Common myeloid progenitor, CD34-positive (primary cell): Measurements from ENCODE around the gene SAMD4B.

Experiments
- CTCF ChIA-PET: fragments of 350-600 bp; sonication (Branson Sonifier 250); formaldehyde crosslinking; loops from one replicate; lab custom pipeline; 2021; ENCODE audit warnings: antibody characterized with exemption; lab: Charles Lee
- POLR2A ChIA-PET: fragments of 350-600 bp; sonication (Branson Sonifier 250); formaldehyde crosslinking; loops from one replicate; lab custom pipeline; 2021; ENCODE audit warnings: antibody characterized with exemption; lab: Charles Lee
- DNase-seq, 3 donors: peaks; one replicate each; pipeline versions ENCODE4 v3.0.0 to v3.0.0-alpha.2; 2013
- H3K27ac ChIP-seq, 2 experiments: 1 replicate in 1 of 2; 2 replicates in 1 of 2; pipeline ENCODE4 v1.7.0; 2013; ENCODE audit warnings: inconsistent platforms in 2 of 2, low read length in 2 of 2, mild to moderate bottlenecking in 2 of 2, low read depth in 1 of 2, moderate library complexity in 1 of 2; ENCODE audit not compliant: severe bottlenecking in 2 of 2, insufficient read depth in 1 of 2, poor library complexity in 1 of 2
- H3K27me3 ChIP-seq, 5 experiments: replicated peaks in 2 of 5; 1 replicate in 3 of 5; 2 replicates in 2 of 5; pipeline versions ENCODE4 v1.6.1 to v1.7.0; 2013; ENCODE audit warnings: low read length in 4 of 5, mild to moderate bottlenecking in 2 of 5, moderate library complexity in 2 of 5, inconsistent platforms in 1 of 5; ENCODE audit not compliant: insufficient read depth in 5 of 5, control insufficient read depth in 4 of 5
- H3K36me3 ChIP-seq, 4 experiments: 1 replicate in 2 of 4; 2 replicates in 2 of 4; pipeline versions ENCODE4 v1.6.1 to v1.7.0; 2013; ENCODE audit warnings: low read length in 3 of 4, control low read depth in 1 of 4, mild to moderate bottlenecking in 1 of 4; ENCODE audit not compliant: control insufficient read depth in 4 of 4, insufficient read depth in 4 of 4
- H3K4me1 ChIP-seq, 4 experiments: 1 replicate in 3 of 4; 2 replicates in 1 of 4; pipeline versions ENCODE4 v1.6.1 to v1.7.1; 2013; ENCODE audit warnings: low read length in 3 of 4, mild to moderate bottlenecking in 3 of 4, control low read depth in 1 of 4, inconsistent platforms in 1 of 4, moderate library complexity in 1 of 4; ENCODE audit not compliant: control insufficient read depth in 4 of 4, insufficient read depth in 4 of 4; ENCODE audit errors: control extremely low read depth in 1 of 4
- H3K4me3 ChIP-seq, 7 experiments: 1 replicate in 4 of 7; 2 replicates in 3 of 7; pipeline versions ENCODE4 v1.5.1 to v1.7.0; 2013; ENCODE audit warnings: mild to moderate bottlenecking in 7 of 7, low read length in 6 of 7, moderate library complexity in 6 of 7, inconsistent platforms in 2 of 7, low read depth in 2 of 7, control low read depth in 1 of 7; ENCODE audit not compliant: insufficient read depth in 4 of 7, control insufficient read depth in 1 of 7; ENCODE audit errors: extremely low read depth in 1 of 7
- H3K9me3 ChIP-seq, 5 experiments: 1 replicate in 4 of 5; 2 replicates in 1 of 5; pipeline versions ENCODE4 v1.6.1 to v1.7.1; 2013; ENCODE audit warnings: low read length in 4 of 5, mild to moderate bottlenecking in 2 of 5, inconsistent platforms in 1 of 5, low read depth in 1 of 5, moderate library complexity in 1 of 5; ENCODE audit not compliant: control insufficient read depth in 4 of 5, insufficient read depth in 2 of 5; ENCODE audit errors: control extremely low read depth in 1 of 5
- WGBS: methylation state at CpG from one replicate; pipeline ENCODE4 v1.1.5; 2013; ENCODE audit not compliant: insufficient coverage; 5-methylcytosine and 5-hydroxymethylcytosine counted together

SAMD4B gene

GRCh38 chr19:39342647-39343305 is 555 bp downstream of the SAMD4B start:
- peak overlapping the region; percentile 41 to 90 (median 76) for H3K4me3 ChIP-seq
- peak overlapping the region; percentile 80 to 93 for H3K27ac ChIP-seq
- ChIA-PET POLR2A (interaction anchor here (0.9 to 1.7 kb wide), 5 partner anchors 11 to 69 kb away, joined by 3 to 5 read pairs (median 4); partner anchors contain the start of genes PAF1 and PLEKHG2), CTCF (interaction anchor here (0.6 to 1.4 kb wide), 5 partner anchors 8 to 69 kb away, joined by 3 to 5 read pairs (median 4); no protein-coding TSS in a partner anchor)
- no peaks in the 10 kb centered on the region for H3K9me3 ChIP-seq
- under 1% methylated on average over 43 of the region's 51 CpGs for WGBS
- peaks cover 0 to 13% (median 1%) of the 10 kb centered on the region in 4 experiments for H3K36me3 ChIP-seq
- no peaks in the 10 kb centered on the region for H3K27me3 ChIP-seq
- peaks cover 8 to 54% (median 36%) of the 10 kb centered on the region in 4 experiments for H3K4me1 ChIP-seq
- DNase-seq, result no peak

- H3K27ac ChIP-seq, result no peak overlapping the region
- H3K27me3 ChIP-seq, result no peaks in the 10 kb centered on the region
- H3K36me3 ChIP-seq, result peaks cover 7 to 37% (median 16%) of the 10 kb centered on the region in 4 experiments
- peaks cover under 1 to 33% (median 18%) of the 10 kb centered on the region in 4 experiments for H3K4me1 ChIP-seq
- POLR2A ChIA-PET, result interaction anchor here (1.1 kb wide), 1 partner anchor 17 kb away, joined by 3 read pairs; no protein-coding TSS in a partner anchor
- H3K4me3 ChIP-seq, result no peak overlapping the region
- H3K9me3 ChIP-seq, result no peaks in the 10 kb centered on the region
- WGBS, result no CpG with 5 or more reads among the region's 1 CpG
- DNase-seq, result peak in 2 of 3 donors; percentile 28
- CTCF ChIA-PET, result interaction anchor here (0.7 to 1.3 kb wide), 5 partner anchors 8 to 405 kb away, joined by 3 to 7 read pairs (median 3); no protein-coding TSS in a partner anchor
These were observed 3.7 kb downstream of the SAMD4B start for GRCh38 chr19:39345956-39346355.

- no peak for DNase-seq
- CTCF ChIA-PET, result no interaction called here
- H3K4me3 ChIP-seq, result no peak overlapping the region
- no peaks in the 10 kb centered on the region for H3K9me3 ChIP-seq
- peak overlapping the region in 1 of 2 experiments; percentile 27 for H3K27ac ChIP-seq
- POLR2A ChIA-PET, result no interaction called here
- 94% methylated on average over 2 of the region's 4 CpGs for WGBS
- H3K4me1 ChIP-seq, result peaks cover 0 to 32% (median 15%) of the 10 kb centered on the region in 4 experiments
- peaks cover 13 to 50% (median 27%) of the 10 kb centered on the region in 4 experiments for H3K36me3 ChIP-seq
- no peaks in the 10 kb centered on the region for H3K27me3 ChIP-seq
These were observed 5.3 kb downstream of the SAMD4B start for GRCh38 chr19:39347332-39348164.

- H3K27ac ChIP-seq, result no peak overlapping the region
- H3K4me3 ChIP-seq, result no peak overlapping the region
- ChIA-PET CTCF (interaction anchor here (1.1 to 1.9 kb wide), 4 partner anchors 13 to 62 kb away, joined by 3 to 5 read pairs (median 4); no protein-coding TSS in a partner anchor), POLR2A (no interaction called here)
- peaks cover 19 to 60% (median 35%) of the 10 kb centered on the region in 4 experiments for H3K36me3 ChIP-seq
- 100% methylated on average over 2 of the region's 4 CpGs for WGBS
- H3K4me1 ChIP-seq, result peaks cover 0 to 16% (median 4%) of the 10 kb centered on the region in 4 experiments
- no peak for DNase-seq
- no peaks in the 10 kb centered on the region for H3K27me3 ChIP-seq
- no peaks in the 10 kb centered on the region for H3K9me3 ChIP-seq
These were observed 7.1 kb downstream of the SAMD4B start for GRCh38 chr19:39349326-39349725.

- no peaks in the 10 kb centered on the region for H3K9me3 ChIP-seq
- DNase-seq, result no peak
- H3K36me3 ChIP-seq, result peaks cover 19 to 61% (median 40%) of the 10 kb centered on the region in 4 experiments
- H3K4me3 ChIP-seq, result no peak overlapping the region
- ChIA-PET CTCF (interaction anchor here (1.0 to 1.9 kb wide), 5 partner anchors 8 to 61 kb away, joined by 4 to 6 read pairs (median 5); partner anchors contain the start of gene SAMD4B), POLR2A (no interaction called here)
- no peaks in the 10 kb centered on the region for H3K27me3 ChIP-seq
- H3K27ac ChIP-seq, result no peak overlapping the region
- H3K4me1 ChIP-seq, result peaks cover 0 to 12% (median under 1%) of the 10 kb centered on the region in 4 experiments
- WGBS, result 100% methylated on average over 1 of the region's 3 CpGs
These were observed 7.9 kb downstream of the SAMD4B start for GRCh38 chr19:39350156-39350555.

- H3K27ac ChIP-seq, result no peak overlapping the region
- POLR2A ChIA-PET, result no interaction called here
These were observed 9.4 kb downstream of the SAMD4B start for GRCh38 chr19:39351537-39352064.

More at GRCh38 chr19:39351537-39352064, 9.4 kb downstream of the SAMD4B start:
- CTCF ChIA-PET, result no interaction called here
- peak; percentile 31 to 65 (median 61) for DNase-seq
- H3K36me3 ChIP-seq, result peaks cover 26 to 66% (median 54%) of the 10 kb centered on the region in 4 experiments
- no peaks in the 10 kb centered on the region for H3K9me3 ChIP-seq
- no peaks in the 10 kb centered on the region for H3K27me3 ChIP-seq
- peaks cover 0 to 10% (median 0%) of the 10 kb centered on the region in 4 experiments for H3K4me1 ChIP-seq
- 100% methylated on average over 1 of the region's 4 CpGs for WGBS
- H3K4me3 ChIP-seq, result no peak overlapping the region
